ENCODE measurements around the gene NHEJ1.
"Not testable (repeated sequence)": the region's sequence is repeated elsewhere in the genome, so short reads cannot be mapped to it uniquely, and the experiment has no call there.

Gene NHEJ1

DNA sequence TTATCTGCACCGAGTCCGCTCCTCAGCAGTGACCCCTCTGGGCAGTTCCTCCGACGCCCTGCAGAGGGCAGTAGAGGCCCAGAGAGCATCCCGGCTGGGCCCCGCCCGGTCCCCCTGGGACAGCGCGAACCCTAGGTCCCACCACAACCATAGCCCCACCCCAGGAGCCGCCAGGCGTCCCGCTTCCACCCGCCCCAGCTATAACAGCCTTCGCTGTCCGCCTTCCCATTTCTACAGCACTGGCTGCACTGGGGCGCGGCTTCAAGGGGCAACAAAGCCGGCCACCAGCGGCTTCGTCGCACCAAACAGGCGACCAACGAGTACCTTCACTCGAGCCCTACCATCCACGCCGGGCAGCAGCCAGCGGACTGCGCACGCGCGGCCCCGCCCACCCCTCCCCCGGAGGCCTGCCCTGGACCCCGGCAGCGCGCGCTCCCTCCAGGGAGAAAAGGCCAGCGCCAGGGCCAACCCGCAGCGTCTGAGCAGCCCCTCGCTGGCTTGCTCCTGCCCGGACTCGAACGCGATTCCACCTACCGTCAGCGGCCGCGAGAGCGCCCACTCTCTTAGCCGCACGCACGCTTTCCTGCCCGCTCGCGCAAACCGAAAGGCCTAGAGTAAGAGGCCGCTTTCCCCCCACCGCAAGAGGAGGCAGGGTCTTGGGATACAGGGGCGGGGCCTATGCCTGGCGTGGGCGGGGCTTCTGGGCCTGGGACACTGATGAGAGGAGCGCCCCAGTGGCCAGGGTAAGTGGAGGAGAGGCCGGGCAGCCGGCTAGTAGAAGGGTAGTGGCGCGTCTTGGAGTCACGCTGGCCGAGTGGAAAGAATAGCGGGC is at the start of gene NHEJ1:
TSS of gene NHEJ1 (minus strand) at position 630 of the 832 bp plus-strand sequence. CDS start 2,453 bp downstream, outside the sequence.
- H3K36me3 ChIP-seq (ENCODE audit: insufficient read depth, low read length), result no peaks in the 10 kb centered on the region
- no peaks in the 10 kb centered on the region for H3K9me3 ChIP-seq (ENCODE audit: control insufficient read depth, insufficient read depth, low read length)
- H3K9ac ChIP-seq (ENCODE audit: low read depth, low read length), result peak within 1 kb of the TSS; percentile 87
- H3K4me1 ChIP-seq (ENCODE audit: insufficient read depth, low read length), result no peaks in the 10 kb centered on the region; the same call in 1 of the 2 replicates

- Histone ChIP-seq H3K9me3 (ENCODE audit: control insufficient read depth, insufficient read depth, low read length) (no peaks in the 10 kb centered on the region), H3K4me1 (ENCODE audit: insufficient read depth, low read length) (peaks cover 5% of the 10 kb centered on the region; the same call in 1 of the 2 replicates), H3K9ac (ENCODE audit: low read depth, low read length) (no peak overlapping the region), H3K36me3 (ENCODE audit: insufficient read depth, low read length) (peaks cover 5% of the 10 kb centered on the region)
These were observed 48.9 kb upstream of the NHEJ1 start for GRCh38 chr2:219209236-219210195.

GRCh38 chr2:219207884-219208740 is 47.5 kb upstream of the NHEJ1 start:
- H3K9me3 ChIP-seq (ENCODE audit: control insufficient read depth, insufficient read depth, low read length), result no peaks in the 10 kb centered on the region
- H3K36me3 ChIP-seq (ENCODE audit: insufficient read depth, low read length), result no peaks in the 10 kb centered on the region; the same call in 1 of the 2 replicates
- H3K9ac ChIP-seq (ENCODE audit: low read depth, low read length), result no peak overlapping the region
- H3K4me1 ChIP-seq (ENCODE audit: insufficient read depth, low read length), result peaks cover 5% of the 10 kb centered on the region; the same call in 1 of the 2 replicates

DNA sequence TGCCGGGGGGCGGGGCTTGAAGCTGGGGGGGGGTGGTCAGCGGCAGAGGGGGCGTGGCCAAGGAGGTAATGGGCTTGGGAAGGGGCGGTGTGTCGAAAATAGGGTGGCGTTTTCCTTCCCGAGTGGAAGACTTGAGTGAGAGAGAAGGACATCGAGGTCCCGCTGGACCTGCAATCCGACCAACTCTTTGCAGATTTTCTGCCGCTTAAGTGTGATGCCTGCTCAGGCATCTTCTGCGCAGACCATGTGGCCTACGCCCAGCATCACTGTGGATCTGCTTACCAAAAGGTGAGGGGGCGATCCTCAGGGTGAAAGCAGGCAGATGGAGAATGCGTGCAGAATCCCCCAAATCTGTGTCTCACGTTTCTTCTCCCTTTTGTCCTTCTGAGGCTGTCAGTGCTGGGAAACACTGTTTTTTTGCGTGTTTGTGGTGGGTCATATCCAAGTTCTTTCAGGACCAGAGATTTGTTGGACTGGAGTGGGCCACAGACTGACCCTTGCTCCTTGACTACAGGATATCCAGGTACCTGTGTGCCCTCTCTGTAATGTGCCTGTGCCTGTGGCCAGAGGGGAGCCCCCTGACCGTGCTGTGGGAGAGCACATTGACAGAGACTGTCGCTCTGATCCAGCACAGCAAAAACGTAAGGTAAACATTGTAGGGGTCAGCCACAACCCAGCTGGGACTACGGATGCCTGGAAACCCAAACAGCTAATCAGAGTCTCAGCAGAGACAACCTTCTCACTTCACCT is 46.7 kb upstream of the NHEJ1 start:
- no peaks in the 10 kb centered on the region; the same call in 1 of the 2 replicates for H3K36me3 ChIP-seq (ENCODE audit: insufficient read depth, low read length)
- peak overlapping the region; percentile 95 for H3K9ac ChIP-seq (ENCODE audit: low read depth, low read length)
- no peaks in the 10 kb centered on the region for H3K9me3 ChIP-seq (ENCODE audit: control insufficient read depth, insufficient read depth, low read length)
- peaks cover 5% of the 10 kb centered on the region; the same call in 1 of the 2 replicates for H3K4me1 ChIP-seq (ENCODE audit: insufficient read depth, low read length)

DNA sequence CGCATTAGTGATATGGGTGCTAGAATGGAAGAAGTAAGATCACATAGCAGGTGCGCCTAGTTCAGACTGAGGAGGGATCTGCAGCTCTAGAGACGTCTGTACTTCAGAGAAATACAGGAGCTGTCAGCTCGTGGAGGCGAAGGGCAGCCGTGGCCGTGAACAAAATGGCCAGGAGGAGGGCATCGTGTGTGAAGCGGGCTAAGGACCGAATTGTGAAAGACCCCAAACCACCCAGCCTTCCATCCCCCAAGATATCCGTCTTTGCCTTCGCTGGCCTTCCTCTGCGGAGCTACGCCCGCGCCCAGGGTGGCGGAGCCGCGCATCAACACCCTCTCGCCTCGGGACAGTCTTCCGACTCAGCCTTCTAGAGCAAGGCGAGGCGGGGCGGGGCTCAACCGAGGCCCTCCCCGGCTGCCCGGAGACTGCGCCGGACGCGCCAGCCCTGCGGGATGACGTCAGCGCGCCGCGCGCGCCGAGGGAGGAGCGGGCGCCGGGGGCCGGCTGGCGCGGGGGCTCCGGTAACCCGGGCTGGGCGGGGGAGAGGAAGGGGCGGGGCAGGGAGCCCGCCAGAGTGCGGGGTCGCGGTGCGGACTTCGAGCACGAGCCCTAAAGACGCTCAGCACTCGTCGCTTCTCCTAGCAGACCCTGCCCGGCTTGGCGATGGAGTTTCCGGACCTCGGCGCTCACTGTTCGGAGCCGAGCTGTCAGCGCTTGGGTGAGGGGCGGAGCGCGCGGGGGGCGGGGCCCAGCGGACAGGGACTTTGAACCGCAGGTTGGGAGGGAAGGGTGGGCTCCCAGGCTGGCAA is 45.9 kb upstream of the NHEJ1 start, which contains the start of gene ZFAND2B:
TSS of gene ZFAND2B (plus strand) at position 455 of the 806 bp plus-strand sequence. CDS start at position 661, 206 bp downstream.
- peaks cover 5% of the 10 kb centered on the region; the same call in 1 of the 2 replicates for H3K4me1 ChIP-seq (ENCODE audit: insufficient read depth, low read length)
- peak within 1 kb of the TSS; percentile 95 for H3K9ac ChIP-seq (ENCODE audit: low read depth, low read length)
- H3K36me3 ChIP-seq (ENCODE audit: insufficient read depth, low read length), result no peaks in the 10 kb centered on the region; the same call in 1 of the 2 replicates
- no peaks in the 10 kb centered on the region for H3K9me3 ChIP-seq (ENCODE audit: control insufficient read depth, insufficient read depth, low read length)

DNA sequence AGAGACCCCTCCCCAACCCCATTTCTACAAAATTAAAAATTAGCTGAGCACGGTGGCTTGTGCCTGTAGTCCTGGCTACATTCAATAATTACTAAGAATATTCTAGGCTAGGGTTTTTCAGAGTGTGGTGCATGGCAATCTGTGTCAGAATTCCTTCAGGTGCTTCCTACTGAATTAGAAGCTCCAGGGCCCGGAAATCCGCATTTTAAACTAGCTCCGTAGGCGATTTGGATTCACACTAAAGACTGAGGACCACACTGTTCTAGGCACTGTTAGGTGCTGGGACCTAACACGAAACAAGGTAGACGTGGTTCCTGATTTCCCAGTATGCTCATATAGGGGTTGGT is 45.3 kb upstream of the NHEJ1 start:
- peak overlapping the region; percentile 95 for H3K9ac ChIP-seq (ENCODE audit: low read depth, low read length)
- H3K9me3 ChIP-seq (ENCODE audit: control insufficient read depth, insufficient read depth, low read length), result no peaks in the 10 kb centered on the region
- H3K4me1 ChIP-seq (ENCODE audit: insufficient read depth, low read length), result peaks cover 5% of the 10 kb centered on the region; the same call in 1 of the 2 replicates
- H3K36me3 ChIP-seq (ENCODE audit: insufficient read depth, low read length), result no peaks in the 10 kb centered on the region; the same call in 1 of the 2 replicates

DNA sequence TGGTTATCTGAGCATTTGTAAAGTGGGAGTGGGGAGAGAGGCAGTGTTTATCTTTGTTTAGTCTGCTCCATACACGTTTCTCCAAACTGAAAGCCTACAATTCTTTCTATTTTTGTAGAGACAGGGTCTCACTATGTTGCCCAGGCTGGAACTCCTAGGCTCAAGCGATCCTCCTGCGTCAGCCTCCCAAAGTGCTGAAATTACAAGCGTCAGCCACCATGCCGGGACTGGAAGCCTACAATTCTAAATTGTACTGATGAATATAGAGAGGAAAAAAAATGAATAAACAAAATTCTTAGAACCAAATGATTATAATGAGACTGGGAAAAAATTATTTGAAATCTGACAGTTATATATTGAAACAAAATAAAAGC is 44.5 kb upstream of the NHEJ1 start:
- no peak overlapping the region for H3K9ac ChIP-seq (ENCODE audit: low read depth, low read length)
- no peaks in the 10 kb centered on the region for H3K9me3 ChIP-seq (ENCODE audit: control insufficient read depth, insufficient read depth, low read length)
- no peaks in the 10 kb centered on the region; the same call in 1 of the 2 replicates for H3K36me3 ChIP-seq (ENCODE audit: insufficient read depth, low read length)
- peaks cover 5% of the 10 kb centered on the region; the same call in 1 of the 2 replicates for H3K4me1 ChIP-seq (ENCODE audit: insufficient read depth, low read length)

DNA sequence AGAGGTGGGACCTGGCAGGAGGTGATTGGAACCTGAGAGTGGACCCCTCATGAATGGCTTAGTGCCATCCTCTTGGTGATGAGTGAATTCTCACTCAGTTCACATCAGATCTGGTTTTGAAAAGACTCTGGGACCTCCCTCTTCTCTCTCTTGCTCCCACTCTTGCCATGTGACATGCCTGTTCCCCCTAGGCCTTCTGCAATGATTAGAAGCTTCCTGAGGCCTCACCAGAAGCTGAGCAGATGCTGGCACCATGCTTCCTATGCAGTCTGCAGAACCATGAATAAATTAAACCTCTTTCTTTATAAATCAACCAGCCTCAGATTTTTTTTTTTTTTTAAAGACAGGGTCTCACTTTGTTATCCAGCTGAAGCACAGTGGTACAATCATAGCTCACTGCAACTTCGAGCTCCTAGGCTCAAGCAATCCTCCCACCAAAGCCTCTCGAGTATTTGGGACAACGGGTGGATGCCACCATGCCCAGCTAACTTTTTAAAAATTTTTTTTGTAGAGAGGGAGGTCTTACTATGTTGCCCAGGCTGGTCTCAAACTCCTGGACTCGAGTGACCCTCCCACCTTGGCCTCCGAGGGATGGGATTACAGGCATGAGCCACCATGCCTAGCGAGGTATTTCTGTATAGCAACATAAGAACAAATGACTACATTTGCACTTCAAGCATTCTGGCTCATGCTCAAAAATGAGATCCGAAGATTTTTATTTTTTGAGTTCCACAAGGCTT is 44.0 kb upstream of the NHEJ1 start:
- H3K4me1 ChIP-seq (ENCODE audit: insufficient read depth, low read length), result peaks cover 5% of the 10 kb centered on the region; the same call in 1 of the 2 replicates
- no peaks in the 10 kb centered on the region for H3K9me3 ChIP-seq (ENCODE audit: control insufficient read depth, insufficient read depth, low read length)
- no peak overlapping the region for H3K9ac ChIP-seq (ENCODE audit: low read depth, low read length)
- no peaks in the 10 kb centered on the region; the same call in 1 of the 2 replicates for H3K36me3 ChIP-seq (ENCODE audit: insufficient read depth, low read length)

GRCh38 chr2:219201331-219201730 is 40.7 kb upstream of the NHEJ1 start:
- not testable (repeated sequence) for H3K9me3 ChIP-seq (ENCODE audit: control insufficient read depth, insufficient read depth, low read length); H3K9ac ChIP-seq (ENCODE audit: low read depth, low read length); H3K4me1 ChIP-seq (ENCODE audit: insufficient read depth, low read length); H3K36me3 ChIP-seq (ENCODE audit: insufficient read depth, low read length)

DNA sequence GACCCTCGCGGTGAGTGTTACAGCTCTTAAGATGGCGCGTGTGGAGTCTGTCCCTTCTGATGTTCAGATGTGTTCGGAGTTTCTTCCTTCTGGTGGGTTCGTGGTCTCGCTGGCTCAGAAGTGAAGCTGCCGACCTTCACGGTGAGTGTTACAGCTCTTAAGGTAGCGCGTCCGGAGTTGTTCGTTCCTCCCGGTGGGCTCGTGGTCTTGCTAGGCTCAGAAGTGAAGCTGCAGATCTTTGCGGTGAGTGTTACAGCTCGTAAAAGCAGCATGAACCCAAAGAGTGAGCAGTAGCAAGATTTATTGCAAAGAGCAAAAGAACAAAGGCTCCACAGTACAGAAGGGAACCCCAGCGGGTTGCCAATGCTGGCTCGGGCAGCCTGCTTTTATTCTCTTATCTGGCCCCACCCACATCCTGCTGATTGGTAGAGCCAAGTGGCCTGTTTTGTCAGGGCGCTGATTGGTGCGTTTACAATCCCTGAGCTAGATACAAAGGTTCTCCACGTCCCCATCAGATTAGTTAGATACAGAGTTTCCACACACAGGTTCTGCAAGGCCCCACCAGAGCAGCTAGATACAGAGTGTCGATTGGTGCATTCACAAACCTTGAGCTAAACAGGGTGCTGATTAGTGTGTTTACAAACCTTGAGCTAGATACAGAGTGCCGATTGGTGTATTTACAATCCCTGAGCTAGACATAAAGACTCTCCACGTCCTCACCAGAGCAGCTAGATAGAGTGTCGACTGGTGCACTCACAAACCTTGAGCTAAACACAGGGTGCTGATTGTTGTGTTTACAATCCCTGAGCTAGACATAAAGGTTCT is 40.1 kb upstream of the NHEJ1 start:
- H3K9ac ChIP-seq (ENCODE audit: low read depth, low read length); H3K36me3 ChIP-seq (ENCODE audit: insufficient read depth, low read length); H3K9me3 ChIP-seq (ENCODE audit: control insufficient read depth, insufficient read depth, low read length); H3K4me1 ChIP-seq (ENCODE audit: insufficient read depth, low read length): not testable (repeated sequence)

DNA sequence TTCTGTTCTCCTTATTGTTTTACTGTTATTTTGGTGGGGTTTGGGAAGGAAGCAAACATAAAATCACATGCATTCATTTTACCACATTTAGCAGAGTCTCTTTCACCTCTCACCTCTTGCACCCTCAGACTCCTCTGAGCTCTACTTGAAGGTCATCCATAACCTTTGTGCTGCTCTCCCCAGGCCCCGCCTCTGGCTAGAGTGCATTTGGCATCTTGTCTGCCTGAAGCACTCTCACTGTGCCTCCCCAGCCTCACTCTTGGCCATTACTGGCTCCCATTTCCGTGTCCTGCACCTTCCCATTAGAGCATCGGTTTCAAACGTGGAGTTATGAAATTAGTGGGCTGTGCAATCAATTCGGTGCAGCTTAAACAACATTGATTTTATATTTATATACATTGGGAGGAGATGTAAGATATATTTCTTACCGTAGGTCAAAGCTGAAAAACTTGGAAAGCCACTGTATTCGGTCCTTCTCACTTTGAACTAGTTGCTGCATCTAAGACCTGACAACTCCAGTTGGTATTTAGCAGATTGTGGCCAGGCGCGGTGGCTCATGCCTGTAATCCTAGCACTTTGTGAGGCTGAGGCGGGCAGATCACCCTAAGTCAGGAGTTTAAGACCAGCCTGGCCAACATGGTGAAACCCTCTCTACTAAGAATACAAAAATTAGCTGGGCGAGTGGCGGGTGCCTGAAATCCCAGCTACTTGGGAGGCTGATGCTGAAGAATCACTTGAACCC is 39.0 kb upstream of the NHEJ1 start:
- Histone ChIP-seq H3K9ac (ENCODE audit: low read depth, low read length) (no peak overlapping the region), H3K36me3 (ENCODE audit: insufficient read depth, low read length) (no peaks in the 10 kb centered on the region), H3K9me3 (ENCODE audit: control insufficient read depth, insufficient read depth, low read length) (no peaks in the 10 kb centered on the region), H3K4me1 (ENCODE audit: insufficient read depth, low read length) (peaks cover 3% of the 10 kb centered on the region; the same call in 1 of the 2 replicates)
